GM13976 (cell line): ENCODE results near the gene FDXACB1.

Experiments used
- DNase-seq: peaks from one replicate; pipeline ENCODE4 v3.0.0; 2012; ENCODE audit warnings: low spot score
- in situ Hi-C: fragments of 300-500 bp; cut with MboI; formaldehyde crosslinking; loops from one replicate; pipeline ENCODE4 v1.12.0; 2022; ENCODE audit warnings: low sequenced_read_pairs, mixed read lengths, inconsistent platforms; ENCODE audit not compliant: unreplicated experiment
- TF ChIP-seq, protein P1 (sequence below): IDR thresholded peaks from 2 replicates; pipeline ENCODE4 v1.5.1; 2012; ENCODE audit warnings: borderline replicate concordance, mild to moderate bottlenecking; ENCODE audit not compliant: insufficient read depth; ENCODE audit errors: extremely low read depth, missing control alignments, control extremely low read depth

Gene FDXACB1

DNA sequence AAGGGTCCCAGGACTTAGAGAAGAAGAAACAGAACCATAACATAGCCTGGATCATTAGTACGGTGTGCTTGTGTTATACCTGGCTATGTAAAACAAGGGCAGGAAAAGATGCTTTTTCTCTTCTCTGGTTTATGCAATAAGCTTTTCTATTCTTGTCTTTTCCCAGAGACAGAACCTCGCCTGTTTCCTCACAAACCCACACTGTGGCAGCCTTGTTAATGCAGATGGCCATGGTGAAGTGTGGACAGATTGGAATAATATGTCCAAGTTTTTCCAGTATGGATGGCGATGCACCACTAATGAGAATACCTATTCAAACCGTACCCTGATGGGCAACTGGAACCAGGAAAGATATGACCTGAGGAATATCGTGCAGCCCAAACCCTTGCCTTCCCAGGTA is 3.2 kb upstream of the FDXACB1 start:
- TF ChIP-seq, protein P1, sequence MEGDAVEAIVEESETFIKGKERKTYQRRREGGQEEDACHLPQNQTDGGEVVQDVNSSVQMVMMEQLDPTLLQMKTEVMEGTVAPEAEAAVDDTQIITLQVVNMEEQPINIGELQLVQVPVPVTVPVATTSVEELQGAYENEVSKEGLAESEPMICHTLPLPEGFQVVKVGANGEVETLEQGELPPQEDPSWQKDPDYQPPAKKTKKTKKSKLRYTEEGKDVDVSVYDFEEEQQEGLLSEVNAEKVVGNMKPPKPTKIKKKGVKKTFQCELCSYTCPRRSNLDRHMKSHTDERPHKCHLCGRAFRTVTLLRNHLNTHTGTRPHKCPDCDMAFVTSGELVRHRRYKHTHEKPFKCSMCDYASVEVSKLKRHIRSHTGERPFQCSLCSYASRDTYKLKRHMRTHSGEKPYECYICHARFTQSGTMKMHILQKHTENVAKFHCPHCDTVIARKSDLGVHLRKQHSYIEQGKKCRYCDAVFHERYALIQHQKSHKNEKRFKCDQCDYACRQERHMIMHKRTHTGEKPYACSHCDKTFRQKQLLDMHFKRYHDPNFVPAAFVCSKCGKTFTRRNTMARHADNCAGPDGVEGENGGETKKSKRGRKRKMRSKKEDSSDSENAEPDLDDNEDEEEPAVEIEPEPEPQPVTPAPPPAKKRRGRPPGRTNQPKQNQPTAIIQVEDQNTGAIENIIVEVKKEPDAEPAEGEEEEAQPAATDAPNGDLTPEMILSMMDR: no peak
- in situ Hi-C loops: no loop called here
- no peak for DNase-seq

DNA sequence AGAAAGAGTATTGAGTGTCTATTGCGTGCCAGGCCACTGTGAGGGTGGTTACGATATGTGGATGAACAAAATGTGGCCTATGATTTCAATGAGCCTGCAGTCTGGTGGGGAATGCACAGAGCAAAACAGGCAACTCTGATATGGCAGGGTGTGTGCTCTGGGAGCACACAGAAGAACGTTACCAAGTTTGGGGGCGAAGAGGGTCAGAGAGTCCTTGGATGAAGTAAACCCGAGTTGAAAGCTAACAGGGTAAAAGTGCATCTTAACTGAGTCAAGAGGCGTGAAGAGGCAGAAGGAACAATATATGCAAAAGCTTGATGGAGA is 634 bp upstream of the FDXACB1 start:
- TF ChIP-seq, protein P1: no peak
- in situ Hi-C loops: no loop called here
- no peak for DNase-seq

DNA sequence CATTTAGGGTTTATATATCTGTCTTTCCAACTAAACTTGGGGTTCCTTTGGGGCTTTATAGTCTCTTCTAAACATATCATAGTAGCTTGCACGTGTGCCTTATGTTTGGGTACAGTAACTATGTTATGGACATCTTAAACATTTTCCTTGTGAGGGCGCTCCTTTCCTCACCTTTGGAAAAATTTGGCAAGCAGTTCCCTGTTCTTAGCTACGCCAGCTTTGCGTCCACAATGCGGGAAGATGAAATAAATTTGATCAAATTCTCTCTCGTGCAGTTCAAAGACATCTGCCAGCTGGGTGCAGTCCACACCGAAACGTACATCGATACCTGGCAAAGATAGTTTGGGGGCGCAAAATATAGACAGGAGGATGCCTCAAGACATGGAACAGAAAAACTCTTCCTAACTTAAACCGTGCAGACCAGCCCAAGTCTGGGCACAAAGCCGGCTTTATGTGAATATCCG is 548 bp downstream of the FDXACB1 start:
- no peak for DNase-seq
- in situ Hi-C loops: no loop called here
- TF ChIP-seq, protein P1: no peak

DNA sequence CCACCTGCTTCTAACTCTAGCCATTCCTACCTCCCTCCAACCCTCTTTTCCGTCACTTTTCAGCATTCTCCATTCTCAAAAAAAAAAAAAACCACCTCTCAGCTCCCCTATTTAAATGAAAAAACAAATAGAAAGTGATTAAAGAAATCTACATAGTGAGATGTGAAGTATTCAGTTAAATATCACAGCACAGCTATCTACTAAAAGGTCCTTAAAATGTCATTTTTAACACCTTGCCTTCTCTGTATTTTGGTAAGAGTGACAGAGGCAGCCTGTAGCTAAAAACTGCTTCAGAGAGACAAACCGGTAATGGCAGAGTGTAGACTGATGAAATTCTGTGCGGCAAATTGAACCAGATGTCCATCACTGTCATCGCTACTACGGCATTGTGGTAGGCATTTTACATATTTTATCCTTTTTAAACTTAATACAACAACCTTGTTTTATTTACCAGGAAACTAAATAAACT is 7.2 kb downstream of the FDXACB1 start:
- in situ Hi-C loops: no loop called here
- TF ChIP-seq, protein P1: no peak
- DNase-seq: no peak

DNA sequence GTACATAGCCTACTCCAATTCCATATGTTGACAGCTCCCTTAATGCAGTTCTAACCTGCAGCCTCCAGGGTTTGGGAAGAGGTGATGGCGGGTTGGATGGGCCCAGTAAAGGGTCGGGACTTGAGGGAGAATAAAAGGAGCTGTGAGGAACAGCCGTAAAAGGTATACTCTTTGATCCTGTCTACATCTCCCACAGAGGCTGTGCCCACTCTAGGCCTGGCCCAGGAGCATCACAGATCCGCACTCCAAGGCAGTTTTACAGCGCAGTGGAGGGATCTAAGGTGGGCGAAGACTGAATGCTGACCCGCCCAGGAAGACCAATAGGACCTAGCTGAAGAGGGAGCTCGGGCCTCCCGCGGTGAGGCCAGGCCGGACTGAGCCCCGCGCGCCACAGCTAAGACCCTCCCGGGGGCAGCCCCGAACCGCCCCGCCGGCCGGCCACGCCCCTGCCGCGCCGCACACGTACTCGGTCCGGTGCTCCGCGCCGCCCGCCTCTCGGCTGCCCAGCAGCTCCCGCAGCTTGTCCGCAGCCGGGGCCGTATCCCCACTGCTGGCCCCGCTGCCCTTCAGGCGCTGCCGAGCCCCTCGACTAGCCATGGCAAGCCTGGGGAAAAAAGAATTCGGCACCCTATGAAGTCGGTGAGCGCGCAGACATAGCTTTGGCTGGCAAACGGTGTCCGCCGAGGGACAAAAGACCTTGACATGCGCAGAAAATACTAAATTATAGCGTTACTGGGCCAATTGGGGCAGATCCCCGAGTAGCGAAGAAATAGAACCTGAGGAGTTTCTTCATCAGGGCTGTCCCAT is 7.9 kb downstream of the FDXACB1 start, which contains the start of gene ALG9:
Gene ALG9 (minus strand): TSS at position 696 of the 807 bp plus-strand sequence. CDS start 99 bp downstream, at position 597.
- TF ChIP-seq, protein P1: no peak
- in situ Hi-C loops: no loop called here
- DNase-seq: peak; percentile 89

DNA sequence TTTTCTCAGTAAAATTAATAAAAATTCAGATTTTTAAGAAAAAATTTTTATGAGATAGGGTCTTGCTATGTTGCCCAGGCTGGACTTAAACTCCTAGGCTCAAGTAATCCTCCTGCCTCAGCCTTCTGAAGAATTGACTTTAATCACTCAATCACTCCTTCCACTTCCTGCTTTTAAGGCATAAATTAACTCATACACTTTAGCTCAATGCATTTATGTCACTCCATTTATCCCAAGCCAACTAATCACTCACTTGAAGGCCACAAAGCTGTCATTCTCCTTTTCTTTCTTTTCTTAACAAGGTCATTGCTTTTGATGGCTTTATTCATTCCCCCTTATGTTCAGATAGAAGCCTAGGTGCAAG is 8.5 kb downstream of the FDXACB1 start:
- TF ChIP-seq, protein P1: no peak
- in situ Hi-C loops: no loop called here
- no peak for DNase-seq

DNA sequence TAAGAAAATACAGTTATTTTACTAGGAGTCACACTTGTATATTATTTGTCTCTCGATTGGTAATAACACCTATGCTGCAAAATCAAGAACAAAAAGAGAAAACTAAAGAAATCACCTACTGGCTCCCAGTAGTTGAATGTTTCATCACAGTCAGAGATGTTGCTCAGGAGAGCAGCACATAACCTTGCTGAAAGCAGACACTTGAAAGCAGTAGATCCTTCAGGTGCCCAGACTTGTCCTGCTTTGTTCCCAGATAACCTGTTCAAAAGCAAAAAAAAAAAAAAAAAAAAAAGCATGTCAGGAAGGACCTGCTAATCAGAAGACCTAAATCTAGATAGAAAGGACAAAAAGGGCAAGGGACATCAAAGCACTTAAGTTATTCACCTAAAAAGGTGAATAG is 8.9 kb downstream of the FDXACB1 start:
- in situ Hi-C loops: no loop called here
- TF ChIP-seq, protein P1: no peak
- no peak for DNase-seq
